Measurements from ENCODE around the gene CXADR.

GRCh38 chr21:17585875-17586450 lies 73.1 kb downstream of the CXADR start:
- TF ChIP-seq CTCF (IDR thresholded peaks at IDR 0.05), result peak; percentile 83
- TF ChIP-seq ZFX (IDR thresholded peaks at IDR 0.05; ENCODE audit: borderline replicate concordance), result no peak

All from 22Rv1 (cell line).